HEK293 (cell line): ENCODE results near the gene ZNF354C.

Source experiments
- HOXD13 ChIP-seq: sonication (generic); formaldehyde crosslinking; IDR thresholded peaks from 2 replicates; pipeline ENCODE4 v1.8.0; 2022; ENCODE audit warnings: missing genetic modification reagents, borderline replicate concordance
- KLF8 ChIP-seq: fragments of 450-650 bp; formaldehyde crosslinking; IDR thresholded peaks from 2 replicates; pipeline ENCODE4 v1.5.1; 2016; ENCODE audit warnings: missing biosample characterization, missing genetic modification characterization
- OSR2 ChIP-seq: fragments of 450-650 bp; formaldehyde crosslinking; IDR thresholded peaks from 2 replicates; pipeline ENCODE4 v1.5.1; 2016; ENCODE audit warnings: missing biosample characterization, missing genetic modification characterization
- PRDM2 ChIP-seq: fragments of 450-650 bp; formaldehyde crosslinking; IDR thresholded peaks from 2 replicates; pipeline ENCODE4 v1.5.1; 2016; ENCODE audit warnings: missing biosample characterization, missing genetic modification characterization, borderline replicate concordance
- YY2 ChIP-seq: fragments of 450-650 bp; formaldehyde crosslinking; IDR thresholded peaks from 2 replicates; pipeline ENCODE4 v1.5.1; 2016; ENCODE audit warnings: missing biosample characterization, missing genetic modification characterization
- ZBTB17 ChIP-seq: fragments of 450-650 bp; formaldehyde crosslinking; IDR thresholded peaks from 2 replicates; pipeline ENCODE4 v1.5.1; 2016; ENCODE audit warnings: missing biosample characterization, missing genetic modification characterization
- ZBTB44 ChIP-seq: fragments of 450-650 bp; IDR thresholded peaks from 2 replicates; pipeline ENCODE4 v1.5.1; 2018; ENCODE audit warnings: missing biosample characterization, mild to moderate bottlenecking, missing genetic modification characterization
- ZNF10 ChIP-seq: fragments of 450-650 bp; formaldehyde crosslinking; IDR thresholded peaks from 2 replicates; pipeline ENCODE4 v1.5.1; 2017; ENCODE audit warnings: missing biosample characterization, missing genetic modification characterization
- ZNF184 ChIP-seq: fragments of 450-650 bp; IDR thresholded peaks from 2 replicates; pipeline ENCODE4 v1.5.1; 2018; ENCODE audit warnings: missing biosample characterization, mild to moderate bottlenecking, missing genetic modification characterization
- ZNF23 ChIP-seq: fragments of 450-650 bp; formaldehyde crosslinking; IDR thresholded peaks from 2 replicates; pipeline ENCODE4 v1.5.1; 2016; ENCODE audit warnings: missing biosample characterization, missing genetic modification characterization, borderline replicate concordance
- ZNF266 ChIP-seq: fragments of 450-650 bp; formaldehyde crosslinking; IDR thresholded peaks from 2 replicates; pipeline ENCODE4 v1.5.1; 2016; ENCODE audit warnings: missing biosample characterization, missing genetic modification characterization, low read depth
- ZNF513 ChIP-seq: fragments of 450-650 bp; IDR thresholded peaks from 2 replicates; pipeline ENCODE4 v1.5.1; 2018; ENCODE audit warnings: missing biosample characterization, missing genetic modification characterization
- ZNF580 ChIP-seq: fragments of 450-650 bp; formaldehyde crosslinking; IDR thresholded peaks from 2 replicates; pipeline ENCODE4 v1.5.1; 2016; ENCODE audit warnings: missing biosample characterization, missing genetic modification characterization
- ZNF610 ChIP-seq: fragments of 450-650 bp; formaldehyde crosslinking; IDR thresholded peaks from 2 replicates; pipeline ENCODE4 v1.5.1; 2016; ENCODE audit warnings: missing biosample characterization, missing genetic modification characterization, borderline replicate concordance
- ZNF645 ChIP-seq: fragments of 450-650 bp; formaldehyde crosslinking; IDR thresholded peaks from 2 replicates; pipeline ENCODE4; 2016; ENCODE audit warnings: missing biosample characterization, missing genetic modification characterization
- ZNF707 ChIP-seq: fragments of 450-650 bp; formaldehyde crosslinking; IDR thresholded peaks from 2 replicates; pipeline ENCODE4 v1.5.1; 2016; ENCODE audit warnings: missing biosample characterization, missing genetic modification characterization
- ZXDB ChIP-seq: fragments of 450-650 bp; formaldehyde crosslinking; IDR thresholded peaks from 2 replicates; pipeline ENCODE4 v1.5.1; 2016; ENCODE audit warnings: missing biosample characterization, missing genetic modification characterization
- TF ChIP-seq, protein P1 (sequence below): fragments of 450-650 bp; formaldehyde crosslinking; IDR thresholded peaks from 2 replicates; pipeline ENCODE4 v1.5.1; 2017; ENCODE audit warnings: missing biosample characterization, missing genetic modification characterization
- TF ChIP-seq, protein P2 (sequence below): fragments of 450-650 bp; formaldehyde crosslinking; IDR thresholded peaks from 2 replicates; pipeline ENCODE4 v1.5.1; 2016; ENCODE audit warnings: missing biosample characterization, missing genetic modification characterization, low read depth
- TF ChIP-seq, protein P3 (sequence below): fragments of 450-650 bp; formaldehyde crosslinking; IDR thresholded peaks from 2 replicates; pipeline ENCODE4 v1.5.1; 2016; ENCODE audit warnings: missing biosample characterization, missing genetic modification characterization

The ZNF354C gene

GRCh38 chr5:179023528-179024189, 36.5 kb upstream of the ZNF354C start, which contains the start of gene ZNF879 (continued):
- no peak for TF ChIP-seq ZNF580 (tag by site-specific recombination)
- no peak for TF ChIP-seq ZNF23
- TF ChIP-seq, protein P1, sequence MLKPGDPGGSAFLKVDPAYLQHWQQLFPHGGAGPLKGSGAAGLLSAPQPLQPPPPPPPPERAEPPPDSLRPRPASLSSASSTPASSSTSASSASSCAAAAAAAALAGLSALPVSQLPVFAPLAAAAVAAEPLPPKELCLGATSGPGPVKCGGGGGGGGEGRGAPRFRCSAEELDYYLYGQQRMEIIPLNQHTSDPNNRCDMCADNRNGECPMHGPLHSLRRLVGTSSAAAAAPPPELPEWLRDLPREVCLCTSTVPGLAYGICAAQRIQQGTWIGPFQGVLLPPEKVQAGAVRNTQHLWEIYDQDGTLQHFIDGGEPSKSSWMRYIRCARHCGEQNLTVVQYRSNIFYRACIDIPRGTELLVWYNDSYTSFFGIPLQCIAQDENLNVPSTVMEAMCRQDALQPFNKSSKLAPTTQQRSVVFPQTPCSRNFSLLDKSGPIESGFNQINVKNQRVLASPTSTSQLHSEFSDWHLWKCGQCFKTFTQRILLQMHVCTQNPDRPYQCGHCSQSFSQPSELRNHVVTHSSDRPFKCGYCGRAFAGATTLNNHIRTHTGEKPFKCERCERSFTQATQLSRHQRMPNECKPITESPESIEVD, result no peak
- TF ChIP-seq ZNF10 (tag by site-specific recombination), result no peak
- TF ChIP-seq, protein P2, sequence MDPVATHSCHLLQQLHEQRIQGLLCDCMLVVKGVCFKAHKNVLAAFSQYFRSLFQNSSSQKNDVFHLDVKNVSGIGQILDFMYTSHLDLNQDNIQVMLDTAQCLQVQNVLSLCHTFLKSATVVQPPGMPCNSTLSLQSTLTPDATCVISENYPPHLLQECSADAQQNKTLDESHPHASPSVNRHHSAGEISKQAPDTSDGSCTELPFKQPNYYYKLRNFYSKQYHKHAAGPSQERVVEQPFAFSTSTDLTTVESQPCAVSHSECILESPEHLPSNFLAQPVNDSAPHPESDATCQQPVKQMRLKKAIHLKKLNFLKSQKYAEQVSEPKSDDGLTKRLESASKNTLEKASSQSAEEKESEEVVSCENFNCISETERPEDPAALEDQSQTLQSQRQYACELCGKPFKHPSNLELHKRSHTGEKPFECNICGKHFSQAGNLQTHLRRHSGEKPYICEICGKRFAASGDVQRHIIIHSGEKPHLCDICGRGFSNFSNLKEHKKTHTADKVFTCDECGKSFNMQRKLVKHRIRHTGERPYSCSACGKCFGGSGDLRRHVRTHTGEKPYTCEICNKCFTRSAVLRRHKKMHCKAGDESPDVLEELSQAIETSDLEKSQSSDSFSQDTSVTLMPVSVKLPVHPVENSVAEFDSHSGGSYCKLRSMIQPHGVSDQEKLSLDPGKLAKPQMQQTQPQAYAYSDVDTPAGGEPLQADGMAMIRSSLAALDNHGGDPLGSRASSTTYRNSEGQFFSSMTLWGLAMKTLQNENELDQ, result no peak
- peak; percentile 74; the same call in 1 of the 2 replicates for TF ChIP-seq ZNF610 (tag by site-specific recombination)
- TF ChIP-seq ZNF266, result no peak
- no peak for TF ChIP-seq ZNF707 (tag by site-specific recombination)
- TF ChIP-seq YY2 (tag by site-specific recombination), result no peak
- TF ChIP-seq HOXD13, result no peak
- TF ChIP-seq, protein P3, sequence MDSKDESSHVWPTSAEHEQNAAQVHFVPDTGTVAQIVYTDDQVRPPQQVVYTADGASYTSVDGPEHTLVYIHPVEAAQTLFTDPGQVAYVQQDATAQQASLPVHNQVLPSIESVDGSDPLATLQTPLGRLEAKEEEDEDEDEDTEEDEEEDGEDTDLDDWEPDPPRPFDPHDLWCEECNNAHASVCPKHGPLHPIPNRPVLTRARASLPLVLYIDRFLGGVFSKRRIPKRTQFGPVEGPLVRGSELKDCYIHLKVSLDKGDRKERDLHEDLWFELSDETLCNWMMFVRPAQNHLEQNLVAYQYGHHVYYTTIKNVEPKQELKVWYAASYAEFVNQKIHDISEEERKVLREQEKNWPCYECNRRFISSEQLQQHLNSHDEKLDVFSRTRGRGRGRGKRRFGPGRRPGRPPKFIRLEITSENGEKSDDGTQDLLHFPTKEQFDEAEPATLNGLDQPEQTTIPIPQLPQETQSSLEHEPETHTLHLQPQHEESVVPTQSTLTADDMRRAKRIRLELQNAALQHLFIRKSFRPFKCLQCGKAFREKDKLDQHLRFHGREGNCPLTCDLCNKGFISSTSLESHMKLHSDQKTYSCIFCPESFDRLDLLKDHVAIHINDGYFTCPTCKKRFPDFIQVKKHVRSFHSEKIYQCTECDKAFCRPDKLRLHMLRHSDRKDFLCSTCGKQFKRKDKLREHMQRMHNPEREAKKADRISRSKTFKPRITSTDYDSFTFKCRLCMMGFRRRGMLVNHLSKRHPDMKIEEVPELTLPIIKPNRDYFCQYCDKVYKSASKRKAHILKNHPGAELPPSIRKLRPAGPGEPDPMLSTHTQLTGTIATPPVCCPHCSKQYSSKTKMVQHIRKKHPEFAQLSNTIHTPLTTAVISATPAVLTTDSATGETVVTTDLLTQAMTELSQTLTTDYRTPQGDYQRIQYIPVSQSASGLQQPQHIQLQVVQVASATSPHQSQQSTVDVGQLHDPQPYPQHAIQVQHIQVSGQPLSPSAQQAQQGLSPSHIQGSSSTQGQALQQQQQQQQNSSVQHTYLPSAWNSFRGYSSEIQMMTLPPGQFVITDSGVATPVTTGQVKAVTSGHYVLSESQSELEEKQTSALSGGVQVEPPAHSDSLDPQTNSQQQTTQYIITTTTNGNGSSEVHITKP (tag by site-specific recombination), result peak; percentile 22; the same call in 1 of the 2 replicates
- TF ChIP-seq ZXDB (tag by site-specific recombination), result peak; percentile 99
- TF ChIP-seq ZNF184 (tag by site-specific recombination), result no peak
- TF ChIP-seq PRDM2 (tag by site-specific recombination), result no peak
- no peak for TF ChIP-seq ZNF645 (tag by site-specific recombination)
- no peak for TF ChIP-seq OSR2 (tag by site-specific recombination)
- TF ChIP-seq ZBTB17, result peak; percentile 96
- no peak for TF ChIP-seq ZBTB44
- TF ChIP-seq ZNF513, result no peak
- TF ChIP-seq KLF8 (tag by site-specific recombination), result no peak; the same call in 1 of the 2 replicates
